HCT116 (cell line): Measurements from ENCODE around the gene TRHDE.

Experiments
- CTCF ChIP-seq, 3 experiments: fragments of 200-600 bp in 1 of 3; sonication (generic) in 1 of 3; IDR thresholded peaks in 2 of 3; conservative IDR thresholded peaks in 1 of 3; 2 replicates each; pipeline ENCODE4 v1.5.1; 2012 to 2017; ENCODE audit warnings: low read depth in 2 of 3, low read length in 2 of 3, antibody characterized with exemption in 1 of 3, borderline replicate concordance in 1 of 3, control low read depth in 1 of 3, mild to moderate bottlenecking in 1 of 3, mixed read lengths in 1 of 3, mixed run types in 1 of 3, moderate library complexity in 1 of 3; ENCODE audit not compliant: insufficient read depth in 1 of 3
- ELF1 ChIP-seq: IDR thresholded peaks from 2 replicates; pipeline ENCODE4 v1.6.1; 2012; ENCODE audit warnings: low read depth, borderline replicate concordance
- EZH2 ChIP-seq: fragments of 200-600 bp; sonication (generic); IDR thresholded peaks from 2 replicates; pipeline ENCODE4 v1.6.1; 2017; ENCODE audit warnings: antibody characterized with exemption, mixed run types
- POLR2A ChIP-seq: IDR thresholded peaks from 2 replicates; pipeline ENCODE4 v1.7.0; 2011; ENCODE audit warnings: borderline replicate concordance; ENCODE audit not compliant: insufficient read depth, insufficient read length; ENCODE audit errors: extremely low read depth
- POLR2AphosphoS5 ChIP-seq: IDR thresholded peaks from 2 replicates; pipeline ENCODE4 v1.6.1; 2011; ENCODE audit warnings: mild to moderate bottlenecking, low read depth, low read length, moderate library complexity
- TCF7L2 ChIP-seq: IDR thresholded peaks from 2 replicates; pipeline ENCODE4 v1.7.0; 2011; ENCODE audit warnings: borderline replicate concordance, inconsistent platforms; ENCODE audit not compliant: insufficient read depth, insufficient read length; ENCODE audit errors: extremely low read depth
- ZFX ChIP-seq: fragments of 450-650 bp; IDR thresholded peaks from 2 replicates; pipeline ENCODE4 v1.6.1; 2017

GRCh38 chr12:72293701-72294100 lies 21.5 kb downstream of the TRHDE start:
- TF ChIP-seq EZH2 (no peak), POLR2AphosphoS5 (no peak), CTCF (IDR thresholded peaks at IDR 0.05 in 2 of 3, conservative IDR thresholded peaks at IDR 0.05 in 1 of 3; ENCODE audit: borderline replicate concordance in 1 of 3, insufficient read depth in 1 of 3, low read depth in 2 of 3, low read length in 2 of 3) (no peak), ZFX (no peak), ELF1 (no peak), TCF7L2 (no peak), POLR2A (no peak)
